HEK293 (cell line): ENCODE data around the gene STUM.

Experiments used
- CTCF ChIA-PET: fragments of 350-600 bp; formaldehyde crosslinking; extraction: SDS; loops from one replicate; lab custom pipeline; 2021; ENCODE audit warnings: antibody characterized with exemption; lab: Yijun Ruan, JAX
- POLR2A ChIA-PET: fragments of 300-600 bp; formaldehyde crosslinking; extraction: SDS; loops from one replicate; lab custom pipeline; 2020; ENCODE audit warnings: antibody characterized with exemption, inconsistent platforms; lab: Yijun Ruan, JAX
- H3K27ac ChIP-seq: fragments of 200-500 bp; sonication (Bioruptor generic); 2 replicates; pipeline ENCODE4 v1.5.1; 2014; ENCODE audit warnings: low read depth, low read length, control low read depth, inconsistent platforms; ENCODE audit errors: extremely low read depth
- H3K36me3 ChIP-seq, 2 experiments: fragments of 200-500 bp in 1 of 2; sonication (Bioruptor generic) in 1 of 2; 1 replicate in 1 of 2; 2 replicates in 1 of 2; pipeline ENCODE4 v1.5.1; 2014 to 2017; ENCODE audit warnings: inconsistent platforms in 2 of 2, low read length in 2 of 2; ENCODE audit not compliant: control insufficient read depth in 2 of 2, insufficient read depth in 1 of 2
- H3K4me1 ChIP-seq: fragments of 200-500 bp; sonication (Bioruptor generic); 2 replicates; pipeline ENCODE4 v1.5.1; 2014; ENCODE audit warnings: mild to moderate bottlenecking, low read length, inconsistent platforms; ENCODE audit not compliant: control insufficient read depth, insufficient read depth
- H3K4me3 ChIP-seq: 2 replicates; pipeline ENCODE4 v1.5.1; 2011; ENCODE audit warnings: low read depth, mild to moderate bottlenecking, control low read depth, low read length, moderate library complexity
- H3K9me3 ChIP-seq: fragments of 200-500 bp; sonication (Bioruptor generic); 2 replicates; pipeline ENCODE4 v1.5.1; 2014; ENCODE audit warnings: low read depth, low read length, inconsistent platforms; ENCODE audit not compliant: control insufficient read depth, insufficient read depth
- EGR2 ChIP-seq: fragments of 450-650 bp; formaldehyde crosslinking; IDR thresholded peaks from 2 replicates; pipeline ENCODE4 v1.5.1; 2016; ENCODE audit warnings: low read depth, missing biosample characterization, missing genetic modification characterization
- GLIS1 ChIP-seq: fragments of 450-650 bp; formaldehyde crosslinking; IDR thresholded peaks from 2 replicates; pipeline ENCODE4 v1.5.1; 2016; ENCODE audit warnings: missing biosample characterization, missing genetic modification characterization
- GLIS2 ChIP-seq: fragments of 450-650 bp; formaldehyde crosslinking; IDR thresholded peaks from 2 replicates; pipeline ENCODE4 v1.5.1; 2016; ENCODE audit warnings: missing biosample characterization, missing genetic modification characterization
- HOXA7 ChIP-seq: sonication (generic); formaldehyde crosslinking; IDR thresholded peaks from 2 replicates; pipeline ENCODE4 v1.8.1; 2022; ENCODE audit warnings: missing genetic modification reagents, borderline replicate concordance
- PATZ1 ChIP-seq: fragments of 450-650 bp; formaldehyde crosslinking; IDR thresholded peaks from 2 replicates; pipeline ENCODE4 v1.5.1; 2016; ENCODE audit warnings: missing biosample characterization, missing genetic modification characterization
- SCRT1 ChIP-seq: fragments of 450-650 bp; formaldehyde crosslinking; IDR thresholded peaks from 2 replicates; pipeline ENCODE4 v1.5.1; 2016; ENCODE audit warnings: missing biosample characterization, missing genetic modification characterization, borderline replicate concordance
- SCRT2 ChIP-seq: fragments of 450-650 bp; formaldehyde crosslinking; IDR thresholded peaks from 2 replicates; pipeline ENCODE4 v1.5.1; 2016; ENCODE audit warnings: missing biosample characterization, missing genetic modification characterization
- SETDB1 ChIP-seq: IDR thresholded peaks from one replicate; pipeline ENCODE4 v1.6.1; 2017; ENCODE audit warnings: mild to moderate bottlenecking, low read length, moderate library complexity, mixed read lengths; ENCODE audit not compliant: insufficient read length
- ZFHX2 ChIP-seq: fragments of 450-650 bp; formaldehyde crosslinking; conservative IDR thresholded peaks from 2 replicates; pipeline ENCODE4 v1.5.1; 2016; ENCODE audit warnings: missing biosample characterization, missing genetic modification characterization
- ZFP69B ChIP-seq: fragments of 450-650 bp; formaldehyde crosslinking; IDR thresholded peaks from 2 replicates; pipeline ENCODE4 v1.5.1; 2016; ENCODE audit warnings: missing biosample characterization, missing genetic modification characterization
- ZIC2 ChIP-seq: fragments of 450-650 bp; formaldehyde crosslinking; IDR thresholded peaks from 2 replicates; pipeline ENCODE4 v1.5.1; 2016; ENCODE audit warnings: missing biosample characterization, missing genetic modification characterization
- ZNF114 ChIP-seq: fragments of 450-650 bp; formaldehyde crosslinking; IDR thresholded peaks from 2 replicates; pipeline ENCODE4 v1.5.0; 2017; ENCODE audit warnings: missing biosample characterization, missing genetic modification characterization
- ZNF121 ChIP-seq: fragments of 450-650 bp; formaldehyde crosslinking; IDR thresholded peaks from 2 replicates; pipeline ENCODE4 v1.5.1; 2016; ENCODE audit warnings: missing biosample characterization, missing genetic modification characterization
- ZNF16 ChIP-seq: fragments of 450-650 bp; formaldehyde crosslinking; IDR thresholded peaks from 2 replicates; pipeline ENCODE4 v1.5.1; 2016; ENCODE audit warnings: low read depth, missing biosample characterization, missing genetic modification characterization
- ZNF19 ChIP-seq: fragments of 450-650 bp; formaldehyde crosslinking; IDR thresholded peaks from 2 replicates; pipeline ENCODE4; 2016; ENCODE audit warnings: missing biosample characterization, missing genetic modification characterization, low read depth
- ZNF416 ChIP-seq: fragments of 450-650 bp; formaldehyde crosslinking; IDR thresholded peaks from 2 replicates; pipeline ENCODE4 v1.5.1; 2016; ENCODE audit warnings: missing biosample characterization, missing genetic modification characterization
- ZNF501 ChIP-seq: fragments of 450-650 bp; formaldehyde crosslinking; IDR thresholded peaks from 2 replicates; pipeline ENCODE4 v1.5.1; 2016; ENCODE audit warnings: missing biosample characterization, missing genetic modification characterization
- ZNF600 ChIP-seq: fragments of 450-650 bp; formaldehyde crosslinking; IDR thresholded peaks from 2 replicates; pipeline ENCODE4 v1.5.1; 2016; ENCODE audit warnings: missing biosample characterization, missing genetic modification characterization
- ZNF626 ChIP-seq: fragments of 450-650 bp; sonication (Bioruptor Pico); formaldehyde crosslinking; IDR thresholded peaks from 2 replicates; pipeline ENCODE4 v1.5.1; 2018; ENCODE audit warnings: missing biosample characterization, missing genetic modification characterization, inconsistent platforms
- ZNF677 ChIP-seq: fragments of 450-650 bp; IDR thresholded peaks from 2 replicates; pipeline ENCODE4 v1.5.0; 2018; ENCODE audit warnings: missing biosample characterization, mild to moderate bottlenecking, missing genetic modification characterization, moderate library complexity
- ZNF776 ChIP-seq: fragments of 450-650 bp; formaldehyde crosslinking; IDR thresholded peaks from 2 replicates; pipeline ENCODE4 v1.5.0; 2017; ENCODE audit warnings: missing biosample characterization, missing genetic modification characterization, borderline replicate concordance
- ZNF837 ChIP-seq: fragments of 450-650 bp; formaldehyde crosslinking; IDR thresholded peaks from 2 replicates; pipeline ENCODE4 v1.5.1; 2016; ENCODE audit warnings: missing biosample characterization, missing genetic modification characterization
- TF ChIP-seq, protein P1 (sequence below): fragments of 450-650 bp; formaldehyde crosslinking; IDR thresholded peaks from 2 replicates; pipeline ENCODE4 v1.5.1; 2016; ENCODE audit warnings: missing biosample characterization, missing genetic modification characterization

Gene STUM

DNA sequence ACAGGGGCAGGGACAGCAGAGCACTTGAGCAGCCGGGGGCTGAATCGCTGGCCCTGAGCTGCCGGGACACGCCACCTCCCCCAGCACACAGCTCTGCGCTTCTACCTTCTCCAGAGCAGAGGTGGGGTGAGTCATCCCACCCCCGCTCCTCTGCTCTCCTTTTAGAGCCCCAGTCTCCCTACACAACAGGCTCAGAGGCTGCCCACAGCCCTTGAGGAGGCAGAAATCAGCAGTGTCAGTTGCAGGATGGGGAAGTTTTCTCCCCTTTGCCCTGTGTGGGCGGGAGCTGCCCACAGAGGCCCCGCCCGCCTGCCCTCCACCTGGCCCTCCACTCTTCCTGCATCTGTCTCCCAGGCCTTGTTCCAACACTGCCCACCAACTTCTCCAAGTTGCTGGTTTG is 94.6 kb downstream of the STUM start (continued):
- no peak for TF ChIP-seq ZNF416 (tag by site-specific recombination)
- no peak for TF ChIP-seq ZNF16 (tag by site-specific recombination)

DNA sequence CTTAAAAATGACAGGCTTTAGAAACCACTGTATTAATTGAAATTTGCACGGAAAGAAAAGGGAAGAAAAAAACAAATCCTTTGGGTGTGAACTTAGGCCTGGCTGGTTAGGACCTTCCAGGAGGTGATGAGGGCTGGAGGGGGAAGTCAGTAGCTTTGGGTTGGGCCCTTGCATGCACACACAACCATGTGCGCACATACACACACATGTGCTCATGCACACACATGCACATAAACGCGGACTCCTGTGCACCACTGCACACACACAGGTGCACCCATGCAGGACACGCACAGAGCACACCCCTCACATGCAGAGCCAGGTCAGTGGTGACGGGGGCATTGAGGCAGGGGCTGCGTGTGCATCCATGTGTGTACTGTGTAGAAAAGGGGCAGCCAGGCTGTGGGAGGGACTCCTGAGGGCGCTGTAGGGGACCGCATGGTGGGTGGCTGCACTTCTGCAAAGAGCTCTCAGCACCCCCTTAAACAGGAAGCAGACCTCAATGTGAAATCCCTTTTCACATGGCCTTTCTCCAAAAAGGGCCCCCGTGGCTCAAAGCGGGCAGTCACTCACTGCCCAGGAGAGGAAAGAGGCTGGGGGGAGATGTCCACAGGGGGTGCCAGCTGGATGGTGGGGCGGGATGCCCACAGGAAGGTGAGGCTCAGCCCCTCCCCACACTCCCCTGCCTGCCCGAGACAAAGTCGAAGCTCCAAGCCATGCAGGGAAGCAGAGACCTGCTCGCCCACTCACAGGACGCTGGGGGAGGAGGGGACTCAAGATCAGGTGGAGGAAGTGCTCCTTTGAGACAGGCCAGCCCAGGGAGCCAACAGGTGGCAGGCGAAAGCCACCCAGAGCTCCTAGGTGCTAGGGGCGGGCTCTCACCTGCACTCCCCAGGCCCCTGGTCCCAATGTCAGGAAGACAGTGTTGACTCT is 95.3 kb downstream of the STUM start:
- H3K4me1 ChIP-seq = 0 out of 2 replicates have a peak, but pooled peaks cover 3% of the 10 kb centered on the region
- ChIA-PET CTCF (interaction anchor here (0.6 to 1.3 kb wide), 5 partner anchors 10 to 1310 kb away, joined by 3 to 5 read pairs (median 4); no protein-coding TSS in a partner anchor), POLR2A (interaction anchor here (0.9 to 1.0 kb wide), 2 partner anchors 10 to 19 kb away, joined by 3 read pairs; no protein-coding TSS in a partner anchor)
- H3K4me3 ChIP-seq = no peak overlapping the region
- TF ChIP-seq ZFHX2 (tag by site-specific recombination) = peak; percentile 39; the same call in 1 of the 2 replicates
- TF ChIP-seq GLIS2 = 0 out of 2 replicates have a peak, but pooled peaks have one; percentile 16
- peak; percentile 80 for TF ChIP-seq SCRT2 (tag by site-specific recombination)
- peak; percentile 53 for TF ChIP-seq EGR2 (tag by site-specific recombination)
- TF ChIP-seq SCRT1 (tag by site-specific recombination) = peak; percentile 38; the same call in 1 of the 2 replicates
- TF ChIP-seq ZNF121 (tag by site-specific recombination) = no peak
- TF ChIP-seq GLIS1 (tag by site-specific recombination) = peak; percentile 69
- TF ChIP-seq ZNF677 (tag by site-specific recombination) = no peak
- peaks cover 0 to 25% of the 10 kb centered on the region in 2 experiments; a peak in 1 of 3 replicates for H3K36me3 ChIP-seq
- H3K9me3 ChIP-seq = no peaks in the 10 kb centered on the region
- no peak overlapping the region for H3K27ac ChIP-seq

DNA sequence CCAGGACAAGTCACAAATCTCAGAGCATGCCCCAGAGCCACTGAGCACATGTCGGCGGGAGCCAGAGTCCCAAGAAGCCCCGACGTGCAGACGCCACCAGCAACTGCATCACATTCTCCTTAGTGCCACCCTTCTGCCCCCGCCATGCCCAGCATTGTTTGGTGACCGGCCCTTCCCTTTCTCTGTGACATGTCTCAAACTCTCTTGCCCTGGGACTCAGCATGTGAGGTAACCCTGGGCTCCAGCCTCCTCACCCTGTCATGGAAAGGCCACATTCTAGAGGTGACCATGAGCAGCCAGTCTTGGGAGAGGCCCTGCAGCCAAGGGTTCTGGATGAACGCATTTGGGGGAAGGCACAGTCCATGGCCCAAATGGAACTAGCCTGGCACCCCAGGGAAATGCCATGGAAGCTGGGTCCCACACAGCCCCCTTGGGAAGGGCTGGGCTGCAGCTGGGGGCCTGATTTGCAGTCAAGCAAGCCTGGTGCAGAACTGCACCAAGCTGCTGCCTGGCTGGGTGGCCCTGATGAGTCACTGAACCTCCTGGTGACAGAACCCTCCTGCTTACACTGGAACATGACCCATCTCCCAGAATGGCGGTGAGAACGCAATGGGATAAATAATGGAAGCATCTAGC is 96.1 kb downstream of the STUM start:
- no peak overlapping the region for H3K27ac ChIP-seq
- peaks cover 0 to 27% of the 10 kb centered on the region in 2 experiments; a peak in 1 of 3 replicates for H3K36me3 ChIP-seq
- H3K4me3 ChIP-seq = no peak overlapping the region
- ChIA-PET CTCF (interaction anchor here (0.8 to 1.3 kb wide), 3 partner anchors 11 to 48 kb away, joined by 4 to 5 read pairs (median 4); no protein-coding TSS in a partner anchor), POLR2A (no interaction called here)
- no peaks in the 10 kb centered on the region for H3K9me3 ChIP-seq
- H3K4me1 ChIP-seq = 0 out of 2 replicates have a peak, but pooled peaks cover 3% of the 10 kb centered on the region
- TF ChIP-seq ZNF416 (tag by site-specific recombination) = no peak
- no peak for TF ChIP-seq SETDB1
- peak; percentile 49; the same call in 1 of the 2 replicates for TF ChIP-seq GLIS2
- TF ChIP-seq GLIS1 (tag by site-specific recombination) = peak; percentile 95
- TF ChIP-seq, protein P1, sequence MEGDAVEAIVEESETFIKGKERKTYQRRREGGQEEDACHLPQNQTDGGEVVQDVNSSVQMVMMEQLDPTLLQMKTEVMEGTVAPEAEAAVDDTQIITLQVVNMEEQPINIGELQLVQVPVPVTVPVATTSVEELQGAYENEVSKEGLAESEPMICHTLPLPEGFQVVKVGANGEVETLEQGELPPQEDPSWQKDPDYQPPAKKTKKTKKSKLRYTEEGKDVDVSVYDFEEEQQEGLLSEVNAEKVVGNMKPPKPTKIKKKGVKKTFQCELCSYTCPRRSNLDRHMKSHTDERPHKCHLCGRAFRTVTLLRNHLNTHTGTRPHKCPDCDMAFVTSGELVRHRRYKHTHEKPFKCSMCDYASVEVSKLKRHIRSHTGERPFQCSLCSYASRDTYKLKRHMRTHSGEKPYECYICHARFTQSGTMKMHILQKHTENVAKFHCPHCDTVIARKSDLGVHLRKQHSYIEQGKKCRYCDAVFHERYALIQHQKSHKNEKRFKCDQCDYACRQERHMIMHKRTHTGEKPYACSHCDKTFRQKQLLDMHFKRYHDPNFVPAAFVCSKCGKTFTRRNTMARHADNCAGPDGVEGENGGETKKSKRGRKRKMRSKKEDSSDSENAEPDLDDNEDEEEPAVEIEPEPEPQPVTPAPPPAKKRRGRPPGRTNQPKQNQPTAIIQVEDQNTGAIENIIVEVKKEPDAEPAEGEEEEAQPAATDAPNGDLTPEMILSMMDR = no peak
- peak; percentile 51; the same call in 1 of the 2 replicates for TF ChIP-seq ZIC2
- no peak for TF ChIP-seq ZNF837 (tag by site-specific recombination)
- no peak for TF ChIP-seq HOXA7 (CRISPR knock-in tag)
- TF ChIP-seq ZNF501 (tag by site-specific recombination) = no peak
- no peak for TF ChIP-seq ZNF114
- TF ChIP-seq ZNF776 (tag by site-specific recombination) = no peak
- TF ChIP-seq ZNF600 = peak; percentile 62; the same call in 1 of the 2 replicates
- no peak for TF ChIP-seq ZNF19 (tag by site-specific recombination)
- TF ChIP-seq PATZ1 (tag by site-specific recombination) = no peak
- no peak for TF ChIP-seq ZFP69B (tag by site-specific recombination)
- TF ChIP-seq ZNF626 (tag by site-specific recombination) = no peak
- TF ChIP-seq, all 188 proteins: peak for 4
